Chondrocyte (in vitro differentiated cells): ENCODE data around the gene ALG13. TPM values are rescaled to one million over a fixed set of nuclear protein-coding genes. Genes with fewer than 3 reads are reported as not detected.

Experiments
- DNase-seq: peaks from one replicate; pipeline ENCODE4 v3.0.0; 2021; ENCODE audit warnings: mixed read lengths, low spot score
- H3K27ac Mint-ChIP-seq: one replicate; pipeline ENCODE4 v1.8.0; 2021; ENCODE audit warnings: mild to moderate bottlenecking, moderate library complexity, mixed read lengths; ENCODE audit not compliant: unreplicated experiment
- H3K27me3 Mint-ChIP-seq: 2 replicates; pipeline ENCODE4 v1.8.0; 2021; ENCODE audit warnings: low read depth, mixed read lengths
- H3K36me3 Mint-ChIP-seq: 2 replicates; pipeline ENCODE4 v1.8.0; 2021; ENCODE audit warnings: low read depth, mixed read lengths
- H3K4me1 Mint-ChIP-seq: 2 replicates; pipeline ENCODE4 v1.8.0; 2021; ENCODE audit warnings: low read depth, mild to moderate bottlenecking, mixed read lengths
- H3K4me3 Mint-ChIP-seq: one replicate; pipeline ENCODE4 v1.8.0; 2021; ENCODE audit warnings: mild to moderate bottlenecking, moderate library complexity, mixed read lengths; ENCODE audit not compliant: unreplicated experiment
- H3K9me3 Mint-ChIP-seq: 2 replicates; pipeline ENCODE4 v1.8.0; 2021; ENCODE audit warnings: low read depth, mixed read lengths
- total RNA-seq: library from RNA; stranded (reverse); gene quantifications from 3 replicates; pipeline ENCODE4 v1.2.1, GENCODE V29; 2021
- TF ChIP-seq, protein P1 (sequence below): fragments of 200-600 bp; sonication (generic); IDR thresholded peaks from 2 replicates; pipeline ENCODE4 v1.5.0; 2021; ENCODE audit warnings: antibody characterized with exemption, mild to moderate bottlenecking, moderate library complexity

The ALG13 gene
- total RNA-seq, 1 donor from 2014 or later, result 56.1 TPM

DNA sequence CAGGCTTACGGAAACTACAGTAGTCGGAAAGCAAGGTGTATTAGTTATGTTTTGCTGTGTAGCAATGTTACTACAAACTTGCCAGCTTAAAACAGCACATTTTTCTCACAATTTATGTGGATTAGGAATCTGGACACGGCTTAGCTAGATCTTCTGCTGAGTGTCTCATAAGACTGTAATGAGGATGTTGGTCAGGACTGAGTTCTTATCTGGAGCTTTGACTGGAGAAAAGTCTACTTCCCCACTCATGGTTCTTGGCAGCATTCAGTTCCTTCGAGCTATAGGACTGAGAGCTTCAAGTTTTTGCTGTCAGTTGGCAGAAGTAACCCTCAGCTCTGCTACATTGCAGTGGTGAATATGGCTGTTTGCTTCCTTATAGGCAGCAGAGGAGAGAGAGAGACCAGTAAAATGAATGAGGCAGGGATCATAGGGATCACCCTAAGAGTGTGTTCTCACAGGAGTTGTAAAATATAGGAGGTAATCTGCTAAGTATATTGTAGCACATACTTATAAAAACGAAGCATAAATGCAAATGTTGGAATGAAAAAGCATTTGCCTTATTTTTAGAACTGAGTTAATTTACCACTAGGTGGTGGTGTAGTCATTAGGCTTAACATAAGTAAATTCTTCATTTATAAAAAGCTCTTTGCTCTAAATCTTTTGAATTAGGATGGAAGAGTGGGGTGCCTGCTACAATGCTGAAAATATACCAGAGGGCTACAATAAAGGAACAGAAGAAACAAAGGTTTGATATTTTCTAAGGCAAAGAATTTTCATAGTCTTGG, 38.6 kb downstream of the ALG13 start:
- H3K4me3 Mint-ChIP-seq, result no peak overlapping the region
- peaks cover 6% of the 10 kb centered on the region for H3K4me1 Mint-ChIP-seq
- DNase-seq, result no peak
- peak overlapping the region; percentile 8 for H3K27ac Mint-ChIP-seq
- TF ChIP-seq, protein P1, sequence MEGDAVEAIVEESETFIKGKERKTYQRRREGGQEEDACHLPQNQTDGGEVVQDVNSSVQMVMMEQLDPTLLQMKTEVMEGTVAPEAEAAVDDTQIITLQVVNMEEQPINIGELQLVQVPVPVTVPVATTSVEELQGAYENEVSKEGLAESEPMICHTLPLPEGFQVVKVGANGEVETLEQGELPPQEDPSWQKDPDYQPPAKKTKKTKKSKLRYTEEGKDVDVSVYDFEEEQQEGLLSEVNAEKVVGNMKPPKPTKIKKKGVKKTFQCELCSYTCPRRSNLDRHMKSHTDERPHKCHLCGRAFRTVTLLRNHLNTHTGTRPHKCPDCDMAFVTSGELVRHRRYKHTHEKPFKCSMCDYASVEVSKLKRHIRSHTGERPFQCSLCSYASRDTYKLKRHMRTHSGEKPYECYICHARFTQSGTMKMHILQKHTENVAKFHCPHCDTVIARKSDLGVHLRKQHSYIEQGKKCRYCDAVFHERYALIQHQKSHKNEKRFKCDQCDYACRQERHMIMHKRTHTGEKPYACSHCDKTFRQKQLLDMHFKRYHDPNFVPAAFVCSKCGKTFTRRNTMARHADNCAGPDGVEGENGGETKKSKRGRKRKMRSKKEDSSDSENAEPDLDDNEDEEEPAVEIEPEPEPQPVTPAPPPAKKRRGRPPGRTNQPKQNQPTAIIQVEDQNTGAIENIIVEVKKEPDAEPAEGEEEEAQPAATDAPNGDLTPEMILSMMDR, result peak; percentile 80
- H3K36me3 Mint-ChIP-seq, result peaks cover 22% of the 10 kb centered on the region
- no peaks in the 10 kb centered on the region for H3K9me3 Mint-ChIP-seq
- no peaks in the 10 kb centered on the region for H3K27me3 Mint-ChIP-seq

DNA sequence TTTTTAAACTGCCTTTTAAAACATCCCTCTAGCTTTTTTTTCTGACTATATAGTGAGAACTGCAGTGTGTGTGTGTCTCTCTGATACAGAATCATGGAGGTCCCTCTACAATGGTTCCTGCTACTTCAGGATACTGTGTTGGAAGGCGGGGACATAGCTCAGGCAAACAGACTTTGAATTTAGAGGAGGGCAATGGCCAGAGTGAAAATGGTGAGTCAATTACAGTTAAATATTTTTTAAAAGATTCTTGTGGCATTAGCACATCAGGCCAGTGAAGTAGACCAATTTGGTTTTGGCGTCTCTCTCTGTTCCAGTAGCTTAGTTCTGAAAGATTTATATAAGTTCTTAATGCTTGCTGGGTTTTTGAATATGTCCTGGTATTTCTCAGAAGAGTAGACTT, 47.1 kb downstream of the ALG13 start:
- Mint-ChIP-seq H3K27ac (peak overlapping the region; percentile 78), H3K9me3 (no peaks in the 10 kb centered on the region), H3K27me3 (no peaks in the 10 kb centered on the region), H3K36me3 (peaks cover 39% of the 10 kb centered on the region), H3K4me3 (no peak overlapping the region), H3K4me1 (peaks cover 24% of the 10 kb centered on the region)
- DNase-seq, result no peak
- TF ChIP-seq, protein P1, result no peak

DNA sequence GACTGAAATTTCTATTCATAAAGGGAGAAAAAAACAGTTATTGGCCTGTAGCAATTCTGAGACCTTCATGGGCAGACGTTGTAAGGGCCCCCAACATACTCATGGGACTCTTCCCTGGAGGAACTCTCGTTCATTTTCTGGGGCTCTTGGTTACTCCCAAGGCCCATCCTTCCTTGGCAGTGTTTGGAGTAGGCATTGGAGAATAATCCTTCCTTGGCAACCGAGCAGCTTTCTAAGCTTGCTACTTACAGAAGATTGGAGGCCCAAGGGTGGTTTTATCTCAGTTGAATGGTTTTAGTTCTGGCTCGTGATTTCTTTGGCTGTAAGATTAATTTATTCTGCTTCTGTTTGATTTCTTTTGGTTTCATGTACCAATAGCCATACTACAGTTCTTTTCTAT, 50.4 kb downstream of the ALG13 start:
- Mint-ChIP-seq H3K4me1 (peaks cover 10% of the 10 kb centered on the region), H3K9me3 (no peaks in the 10 kb centered on the region), H3K27ac (no peak overlapping the region), H3K27me3 (no peaks in the 10 kb centered on the region), H3K36me3 (peaks cover 47% of the 10 kb centered on the region), H3K4me3 (no peak overlapping the region)
- TF ChIP-seq, protein P1, result no peak
- no peak for DNase-seq

DNA sequence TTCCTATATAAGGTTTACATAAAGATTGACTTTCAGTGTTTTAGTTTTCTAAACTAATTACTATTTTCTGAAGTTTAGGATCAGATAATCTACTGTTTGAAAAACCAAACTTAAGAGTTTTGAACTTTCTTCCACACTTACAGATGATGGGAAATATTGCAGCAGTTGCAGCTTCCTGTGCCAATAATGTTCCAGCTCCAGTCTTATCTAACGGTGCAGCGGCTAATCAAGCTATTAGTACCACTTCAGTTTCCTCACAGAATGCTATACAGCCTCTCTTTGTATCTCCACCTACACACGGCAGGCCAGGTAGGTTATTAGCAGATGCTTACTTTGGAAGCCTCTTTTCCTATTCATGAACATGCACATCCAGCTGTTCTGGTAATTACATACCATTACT, 55.6 kb downstream of the ALG13 start:
- no peak for DNase-seq
- no peaks in the 10 kb centered on the region for H3K27me3 Mint-ChIP-seq
- peaks cover 50% of the 10 kb centered on the region for H3K36me3 Mint-ChIP-seq
- no peak overlapping the region for H3K4me3 Mint-ChIP-seq
- H3K9me3 Mint-ChIP-seq, result no peaks in the 10 kb centered on the region
- TF ChIP-seq, protein P1, result no peak
- no peak overlapping the region for H3K27ac Mint-ChIP-seq
- H3K4me1 Mint-ChIP-seq, result no peaks in the 10 kb centered on the region

DNA sequence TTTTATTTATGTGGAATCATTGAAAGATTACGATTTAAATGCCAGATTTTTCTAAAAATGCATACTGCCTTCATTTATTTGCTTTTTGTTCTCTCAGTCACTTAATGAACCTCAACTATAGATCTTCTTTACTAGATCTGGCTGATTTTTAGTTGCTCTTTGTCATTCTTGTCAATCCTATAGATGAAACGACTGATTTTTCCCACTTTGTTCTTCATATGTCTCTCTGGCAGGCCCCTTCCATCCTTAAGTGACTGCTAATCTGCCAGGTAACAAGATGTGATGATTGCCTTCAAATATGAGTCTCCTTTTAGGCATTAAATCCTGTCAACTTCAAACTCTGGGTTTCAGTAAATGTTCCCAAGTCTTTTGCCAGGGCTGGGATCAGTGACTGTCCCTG, 61.0 kb downstream of the ALG13 start:
- no peaks in the 10 kb centered on the region for H3K27me3 Mint-ChIP-seq
- no peak for DNase-seq
- H3K4me3 Mint-ChIP-seq, result no peak overlapping the region
- H3K4me1 Mint-ChIP-seq, result no peaks in the 10 kb centered on the region
- TF ChIP-seq, protein P1, result no peak
- no peak overlapping the region for H3K27ac Mint-ChIP-seq
- no peaks in the 10 kb centered on the region for H3K9me3 Mint-ChIP-seq
- H3K36me3 Mint-ChIP-seq, result peaks cover 36% of the 10 kb centered on the region
